Right forelimb (tissue), 1 donor: ENCODE data around the gene AKAP13.

ENCODE experiments used
- DNase-seq: peaks from one replicate; pipeline ENCODE4 v3.0.0-alpha.2; 2018

AKAP13 gene

DNA sequence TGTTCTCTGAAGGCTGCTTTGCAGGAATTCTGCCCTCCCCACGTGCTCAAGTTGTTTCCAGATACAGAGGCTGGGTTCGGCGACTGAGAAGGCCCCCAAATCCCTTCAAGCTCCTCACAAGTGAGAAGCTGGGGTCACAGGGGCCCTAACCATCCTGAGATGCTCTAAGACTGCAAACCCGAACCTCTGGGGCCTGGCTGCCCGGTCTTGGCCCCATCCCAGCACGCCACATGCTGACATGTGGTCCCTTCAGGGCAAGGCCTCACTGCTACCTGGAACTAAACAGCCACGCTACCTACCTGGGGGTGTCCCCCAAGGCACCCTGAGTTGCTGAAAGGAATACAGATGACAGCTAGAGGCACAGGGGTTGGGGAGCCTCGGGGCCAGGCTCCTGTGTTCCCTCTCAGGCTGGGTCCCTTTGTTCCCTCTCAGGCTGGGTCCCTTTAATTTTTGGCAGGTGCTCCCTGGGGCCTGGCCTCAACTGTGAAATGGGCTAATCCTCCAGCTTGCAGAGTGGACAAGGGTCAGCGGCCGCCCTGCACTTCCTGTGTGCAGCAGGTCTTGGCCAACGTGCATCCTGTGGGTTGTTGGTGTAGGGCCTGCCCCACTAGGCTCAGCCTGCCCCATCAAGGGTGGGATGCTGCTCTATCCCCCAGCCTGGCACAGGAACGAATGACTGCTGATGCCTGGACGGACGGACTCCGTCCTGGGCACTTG is 381.8 kb downstream of the AKAP13 start:
- DNase-seq: no peak

DNA sequence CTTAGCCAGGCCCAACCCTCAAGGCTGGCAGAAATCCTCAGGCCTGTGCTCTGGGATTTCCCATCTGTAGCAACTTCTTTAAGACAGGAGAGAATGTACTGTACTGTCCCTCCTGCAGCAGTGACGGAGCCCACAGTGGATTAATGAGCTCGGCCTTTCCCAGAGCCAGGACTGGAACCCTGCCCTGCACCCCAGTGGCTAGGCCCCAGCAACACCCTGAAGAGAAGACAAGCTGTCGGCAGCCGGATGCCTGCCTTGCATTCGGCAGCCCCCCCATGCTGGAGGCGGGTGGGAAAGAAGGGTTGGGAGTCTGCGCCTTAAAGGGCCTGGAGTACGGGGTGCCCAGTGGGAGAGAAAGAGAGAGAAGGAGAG is 382.3 kb downstream of the AKAP13 start:
- no peak for DNase-seq

DNA sequence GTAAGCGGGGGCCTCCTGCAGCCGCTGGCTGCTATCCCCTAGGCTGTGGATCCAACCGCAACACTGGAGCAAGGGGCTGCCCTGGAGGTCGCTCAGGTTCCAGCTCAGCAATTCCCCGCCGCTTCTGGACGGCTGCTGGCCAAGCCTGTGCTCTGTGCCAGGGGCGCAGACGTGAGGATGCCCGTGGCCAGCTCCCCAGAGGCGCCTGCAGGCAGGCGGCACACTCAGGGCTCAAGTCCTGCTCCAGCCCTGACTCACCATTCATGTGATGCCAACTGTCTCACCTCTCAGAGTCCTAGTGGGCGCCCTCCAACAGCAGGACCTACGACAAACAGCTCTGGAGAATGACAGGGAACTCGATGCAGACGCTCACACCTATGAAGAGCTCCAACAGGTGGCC is 382.8 kb downstream of the AKAP13 start:
- DNase-seq: no peak

GRCh38 chr15:85763673-85764633 is 383.6 kb downstream of the AKAP13 start:
- no peak for DNase-seq

- DNase-seq: no peak
Observed at GRCh38 chr15:85764649-85765277, 384.4 kb downstream of the AKAP13 start.

GRCh38 chr15:85766001-85766831 is 385.8 kb downstream of the AKAP13 start:
- no peak for DNase-seq

- no peak for DNase-seq
Observed at GRCh38 chr15:85767785-85768529, 387.6 kb downstream of the AKAP13 start.

DNA sequence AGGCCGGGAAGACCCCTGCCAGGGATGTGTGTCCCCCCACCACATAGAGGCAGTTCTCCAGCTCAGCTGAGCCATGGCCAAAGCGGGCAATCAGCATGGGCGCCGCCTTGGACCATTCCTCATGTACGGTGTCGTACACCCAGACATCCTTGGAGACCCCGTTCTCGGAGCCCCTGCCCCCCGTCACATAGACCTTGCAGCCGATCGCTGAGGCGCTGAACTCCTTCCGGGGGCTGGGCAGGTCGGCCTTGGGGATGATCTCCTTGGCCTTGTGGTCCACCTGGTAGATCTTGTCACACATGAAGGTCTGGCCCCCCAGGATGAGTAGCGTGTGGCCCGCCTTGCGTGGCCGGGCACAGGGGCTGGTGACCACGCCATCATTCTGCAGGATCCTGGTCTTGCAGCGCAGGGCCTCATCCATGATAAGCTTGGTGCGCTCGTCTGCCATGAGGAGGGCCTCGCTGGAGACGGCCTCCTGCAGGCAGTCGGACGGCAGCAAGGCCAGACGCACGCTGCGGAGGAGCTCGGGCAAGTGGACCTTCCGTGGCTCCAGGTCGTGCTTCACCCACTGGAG is 388.3 kb downstream of the AKAP13 start:
- DNase-seq: no peak

DNA sequence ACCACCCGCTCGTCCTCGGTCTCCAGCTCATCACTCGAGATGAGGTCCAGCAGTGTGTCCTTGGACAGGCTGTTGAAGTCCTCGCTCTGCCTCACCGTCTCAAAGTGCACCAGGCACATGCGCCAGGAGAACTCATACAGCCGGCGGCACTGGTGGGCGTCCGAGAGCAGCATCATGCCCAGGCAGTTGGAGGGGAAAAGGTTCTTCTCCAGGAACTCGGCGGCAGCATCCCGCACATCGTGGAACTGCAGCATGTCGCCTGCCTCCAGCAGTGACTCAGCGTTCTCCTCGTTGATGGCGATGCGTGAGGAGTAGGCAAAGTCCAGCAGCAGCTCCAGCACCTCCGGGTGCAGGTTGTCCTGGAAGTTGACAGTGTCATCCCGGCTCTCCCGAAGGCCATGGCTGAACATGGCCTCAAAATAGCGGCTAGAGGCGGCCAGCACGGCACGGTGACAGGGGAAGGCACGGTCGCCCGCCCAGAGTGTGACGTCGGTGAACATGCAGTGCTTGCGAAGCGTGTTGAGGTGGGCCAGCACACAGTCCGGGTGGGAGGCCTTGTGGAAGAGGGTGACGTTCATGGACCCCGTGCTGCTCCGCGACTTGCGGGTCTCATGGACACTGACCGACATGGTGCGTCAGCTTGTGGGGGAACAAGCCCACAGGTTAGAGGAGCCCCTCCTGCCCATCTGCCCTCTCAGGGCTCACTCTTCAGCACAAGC is 388.9 kb downstream of the AKAP13 start:
- DNase-seq: no peak

DNA sequence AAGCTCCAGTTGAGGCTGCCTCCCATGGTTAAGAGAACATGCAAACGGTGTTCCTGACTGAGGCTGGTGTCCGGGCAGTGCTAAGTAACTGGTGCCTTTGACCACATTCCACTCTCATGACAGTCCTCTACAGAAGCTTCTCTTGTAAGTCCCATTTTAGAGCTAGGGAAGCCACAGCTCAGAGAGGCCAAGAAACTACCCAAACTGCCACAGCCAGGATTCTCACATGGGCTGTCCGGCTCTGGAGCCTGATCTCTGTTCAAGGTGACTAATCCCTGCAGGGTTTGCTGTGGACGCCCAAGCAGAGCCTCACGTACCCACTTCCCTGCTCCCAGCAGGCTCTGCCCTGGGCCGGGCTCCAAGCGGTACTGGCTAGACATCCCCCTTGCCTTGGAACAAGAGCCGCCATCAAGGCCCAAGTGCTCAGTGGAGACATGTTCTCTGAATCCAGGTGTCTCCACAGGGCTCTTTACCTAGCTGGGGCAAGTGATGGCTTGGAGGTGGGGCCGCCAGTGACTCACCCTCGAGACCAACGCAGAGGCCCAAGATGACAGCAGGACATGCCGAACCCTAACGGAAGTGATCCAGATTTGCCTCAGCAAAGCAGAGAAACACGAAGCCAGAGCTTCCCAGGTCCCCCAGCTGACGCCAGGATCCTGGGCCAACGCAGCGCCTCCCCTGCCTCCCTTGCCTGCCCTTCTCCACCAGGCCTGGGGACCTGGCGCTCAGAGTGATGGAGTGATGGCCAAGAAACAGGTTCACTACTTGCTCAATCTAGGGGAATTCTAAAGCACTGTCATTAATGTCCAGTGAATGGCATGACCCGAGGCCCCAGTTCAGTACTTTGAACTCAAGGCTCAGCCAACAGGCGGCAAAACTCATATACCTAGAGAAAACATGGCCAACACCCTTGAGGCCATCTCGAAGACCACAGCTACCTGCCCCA is 390.0 kb downstream of the AKAP13 start:
- no peak for DNase-seq

- no peak for DNase-seq
Observed at GRCh38 chr15:85771271-85771670, 390.9 kb downstream of the AKAP13 start.

DNA sequence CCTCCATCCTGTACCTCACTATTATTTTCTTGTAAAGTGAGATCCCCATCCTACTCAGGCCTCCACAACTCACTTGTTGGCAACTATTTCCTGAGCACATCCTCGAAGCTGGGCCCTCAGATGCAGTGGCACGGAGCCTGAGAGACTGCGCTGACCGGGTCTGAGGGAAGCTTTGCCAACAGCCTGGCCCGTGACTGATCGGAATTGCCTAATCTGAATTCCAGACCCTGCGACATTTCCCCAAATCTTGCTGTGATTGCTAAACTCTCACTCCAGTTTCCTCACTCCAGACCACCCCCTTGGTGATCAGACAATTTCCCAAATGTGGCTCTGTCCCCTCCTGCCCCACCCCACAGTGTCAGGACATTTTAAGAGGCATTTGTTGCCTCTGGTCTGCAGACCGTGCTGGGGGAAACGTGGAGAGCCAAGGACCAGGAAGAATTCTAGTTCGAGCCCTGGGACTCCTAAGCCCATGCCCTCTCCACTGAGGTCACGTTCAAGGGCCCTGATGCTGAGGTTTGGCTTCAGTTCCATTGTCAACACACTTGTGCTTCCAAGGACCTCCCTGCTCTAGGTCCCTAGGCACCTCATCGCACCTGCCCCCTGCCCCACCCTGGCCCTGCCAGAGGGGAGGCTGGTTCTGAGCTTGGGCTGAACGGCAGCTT is 391.5 kb downstream of the AKAP13 start:
- DNase-seq: no peak

DNA sequence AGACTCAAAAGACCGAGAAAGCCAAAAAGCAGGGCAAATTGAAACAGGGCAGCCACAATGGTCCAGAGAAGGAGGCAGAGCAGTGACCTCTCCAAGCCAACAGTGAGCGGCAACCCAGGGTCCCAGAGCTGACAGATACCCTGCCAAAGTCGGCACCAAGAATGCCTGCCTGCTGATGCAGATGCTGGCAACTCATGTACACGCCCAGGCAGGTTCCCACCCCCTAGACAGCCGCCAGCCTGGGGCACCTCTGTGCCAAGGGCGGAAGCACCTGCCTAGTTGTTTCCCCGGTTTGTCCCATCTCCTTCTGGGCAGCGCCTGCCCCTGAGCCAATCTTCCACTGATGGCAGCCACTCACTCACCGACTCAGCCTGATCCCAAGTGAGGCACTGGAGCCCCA is 392.3 kb downstream of the AKAP13 start:
- no peak for DNase-seq

DNA sequence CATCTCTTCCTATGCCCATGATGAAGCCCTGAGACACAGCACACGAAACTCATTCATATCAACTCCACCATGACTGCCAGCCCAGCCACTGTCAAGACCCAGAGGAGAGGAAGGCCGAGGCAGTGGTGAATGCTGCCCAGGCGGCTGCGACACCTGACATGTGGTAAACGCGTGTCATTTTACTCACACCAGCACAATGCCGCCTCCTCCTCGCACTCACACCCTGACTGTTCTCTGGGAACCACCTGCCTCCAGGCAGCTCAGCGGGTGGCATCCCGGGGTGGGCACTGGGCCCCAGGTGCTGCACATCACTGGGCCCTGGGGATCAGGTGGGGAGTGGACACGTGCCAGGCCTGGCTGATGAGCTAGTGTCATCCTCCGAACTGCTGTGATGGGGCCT is 392.8 kb downstream of the AKAP13 start:
- DNase-seq: no peak

GRCh38 chr15:85773970-85774369 is 393.6 kb downstream of the AKAP13 start:
- no peak for DNase-seq

- no peak for DNase-seq
Observed at GRCh38 chr15:85777250-85778106, 397.1 kb downstream of the AKAP13 start.

DNA sequence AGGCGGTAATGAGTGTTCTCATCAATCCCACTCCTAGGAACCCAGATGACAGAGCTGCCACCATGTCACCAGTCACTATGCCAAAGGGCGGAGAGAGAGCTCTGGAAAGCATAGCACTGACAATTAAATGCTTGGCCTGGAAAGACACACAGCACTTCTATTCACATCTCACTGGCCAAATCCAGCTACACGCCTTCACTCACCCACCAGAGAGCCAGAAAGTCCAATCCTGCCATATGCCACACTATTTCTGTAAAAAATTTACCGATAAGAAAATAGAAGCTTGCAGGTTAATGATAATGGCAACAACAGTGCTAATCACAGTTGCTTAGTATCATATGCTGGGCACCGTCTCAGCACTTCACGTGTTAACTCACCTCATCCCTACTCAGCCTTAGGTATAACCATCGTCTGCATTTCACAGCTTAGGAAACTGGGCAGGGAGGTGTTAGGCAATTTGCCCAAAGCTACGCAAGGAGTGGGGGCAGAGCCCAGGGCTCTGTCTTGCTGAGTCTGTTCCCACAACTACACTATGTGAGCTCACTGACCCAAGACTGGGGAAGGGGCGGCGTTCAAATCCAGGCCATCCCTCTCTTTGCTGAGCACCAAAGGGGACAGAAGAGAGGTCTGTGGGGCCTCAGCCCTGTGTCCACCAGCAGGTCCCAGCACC is 397.8 kb downstream of the AKAP13 start:
- no peak for DNase-seq

GRCh38 chr15:85779249-85779648 is 398.8 kb downstream of the AKAP13 start:
- no peak for DNase-seq
